GM18505 (cell line): ENCODE results near the gene EPX.
A peak's percentile ranks its signal among the peaks of the same experiment; 100 is the strongest.

Experiments
- ATAC-seq: cut with Tn5 transposase; IDR thresholded peaks from one replicate; pipeline ENCODE4 v1.9.1; 2021; ENCODE audit not compliant: unreplicated experiment
- POLR2A ChIP-seq: IDR thresholded peaks from 4 replicates; pipeline ENCODE4 v1.6.1; 2011; ENCODE audit warnings: borderline replicate concordance; ENCODE audit not compliant: insufficient read depth, insufficient read length; ENCODE audit errors: extremely low read depth

The EPX gene

GRCh38 chr17:58219789-58220183, 27.3 kb downstream of the EPX start:
- no peak for TF ChIP-seq POLR2A
- no peak for ATAC-seq

- no peak for ATAC-seq
- no peak for TF ChIP-seq POLR2A
Observed at GRCh38 chr17:58224315-58224714, 31.8 kb downstream of the EPX start.

- ATAC-seq: no peak
Observed at GRCh38 chr17:58227733-58228132, 35.2 kb downstream of the EPX start.

GRCh38 chr17:58228679-58229078, 36.2 kb downstream of the EPX start:
- TF ChIP-seq POLR2A: no peak
- ATAC-seq: no peak

More at GRCh38 chr17:58227733-58228132, 35.2 kb downstream of the EPX start:
- no peak for TF ChIP-seq POLR2A

- no peak for TF ChIP-seq POLR2A
- no peak for ATAC-seq
Observed at GRCh38 chr17:58229384-58229783, 36.9 kb downstream of the EPX start.

- no peak for TF ChIP-seq POLR2A
Observed at GRCh38 chr17:58229881-58230280, 37.4 kb downstream of the EPX start.

GRCh38 chr17:58231641-58232040, 39.1 kb downstream of the EPX start:
- TF ChIP-seq POLR2A: no peak
- ATAC-seq: no peak

More at GRCh38 chr17:58229881-58230280, 37.4 kb downstream of the EPX start:
- no peak for ATAC-seq

GRCh38 chr17:58232707-58233156, 40.2 kb downstream of the EPX start:
- peak; percentile 60 for ATAC-seq

GRCh38 chr17:58233543-58233942, 41.0 kb downstream of the EPX start:
- TF ChIP-seq POLR2A: no peak
- peak; percentile 63 for ATAC-seq

More at GRCh38 chr17:58232707-58233156, 40.2 kb downstream of the EPX start:
- no peak for TF ChIP-seq POLR2A

GRCh38 chr17:58234512-58234911, 42.0 kb downstream of the EPX start:
- no peak for TF ChIP-seq POLR2A
- no peak for ATAC-seq

GRCh38 chr17:58235821-58236220, 43.3 kb downstream of the EPX start:
- no peak for ATAC-seq
- no peak for TF ChIP-seq POLR2A

- TF ChIP-seq POLR2A: no peak
- ATAC-seq: no peak
Observed at GRCh38 chr17:58236394-58236793, 43.9 kb downstream of the EPX start.

- ATAC-seq: no peak
- no peak for TF ChIP-seq POLR2A
Observed at GRCh38 chr17:58238147-58238634, 45.7 kb downstream of the EPX start, which contains the start of gene LPO. LPO (plus strand) TSS chr17:58238584; CDS start chr17:58242980, 4,396 bp downstream.

GRCh38 chr17:58239987-58240386, 47.5 kb downstream of the EPX start:
- ATAC-seq: no peak
- TF ChIP-seq POLR2A: no peak
